NCI-H187 (cell line): ENCODE measurements around the gene WDR43.
"Not testable (repeated sequence)": the region's sequence is repeated elsewhere in the genome, so short reads cannot be mapped to it uniquely, and the experiment has no call there.

ENCODE experiments used
- DNase-seq, 2 experiments: peaks; one replicate each; lab custom pipeline; 2025; lab: John Stamatoyannopoulos, UW

The WDR43 gene

DNA sequence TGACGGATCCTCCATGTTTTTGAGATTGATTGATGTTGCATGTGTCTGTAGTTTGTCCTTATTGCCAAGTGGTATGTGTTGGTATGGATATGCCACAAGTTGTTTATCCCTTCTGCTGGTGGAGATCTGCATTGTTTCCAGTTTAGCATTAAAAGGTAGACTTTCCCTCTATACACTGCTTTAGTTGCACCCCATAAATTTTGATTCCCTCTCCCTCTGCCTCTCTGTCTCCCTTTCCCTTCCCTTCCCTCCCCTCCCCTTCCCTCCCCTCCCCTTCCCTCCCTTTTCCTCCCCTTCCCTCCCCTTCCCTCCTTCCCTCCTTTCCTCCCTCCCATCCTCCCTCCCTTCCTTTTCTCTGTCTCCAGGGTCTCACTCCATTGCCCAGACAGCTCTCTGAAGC, 68.0 kb downstream of the WDR43 start:
- DNase-seq = no peak

DNA sequence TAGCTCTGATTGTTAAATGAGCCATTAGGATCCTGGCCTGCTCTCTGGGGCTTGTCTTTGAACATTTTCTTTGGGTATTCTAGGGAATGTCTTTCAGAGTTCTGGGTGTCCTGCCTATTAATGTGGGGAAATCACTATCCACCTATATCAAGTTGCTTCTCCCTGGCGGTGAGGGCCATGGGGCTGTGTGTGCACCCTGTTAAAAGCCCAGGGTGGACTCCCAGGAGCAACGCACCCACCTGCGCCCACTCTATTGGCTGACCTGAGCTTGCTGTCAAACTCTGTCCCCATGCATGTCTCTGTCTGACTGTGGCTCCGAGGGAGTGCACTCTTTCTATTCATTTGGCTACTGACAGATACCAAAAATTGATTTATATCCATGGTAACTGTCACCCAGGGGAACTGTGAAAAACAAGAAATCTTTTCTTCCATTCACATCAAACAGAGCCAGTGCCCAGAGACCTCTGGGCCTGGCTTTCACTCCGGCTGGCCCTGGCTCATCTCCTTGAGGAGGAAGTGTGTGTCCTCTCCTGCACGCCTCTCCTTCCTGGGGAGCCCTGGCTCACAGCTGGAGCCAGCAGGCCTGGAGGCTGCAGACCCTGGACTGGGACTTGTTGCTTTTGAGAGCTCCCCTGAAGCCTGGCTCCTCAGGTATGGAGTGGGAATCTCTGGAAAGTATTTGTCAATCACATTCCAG, 76.1 kb downstream of the WDR43 start:
- DNase-seq = no peak

GRCh38 chr2:28972778-28973335, 78.4 kb downstream of the WDR43 start:
- DNase-seq = no peak

DNA sequence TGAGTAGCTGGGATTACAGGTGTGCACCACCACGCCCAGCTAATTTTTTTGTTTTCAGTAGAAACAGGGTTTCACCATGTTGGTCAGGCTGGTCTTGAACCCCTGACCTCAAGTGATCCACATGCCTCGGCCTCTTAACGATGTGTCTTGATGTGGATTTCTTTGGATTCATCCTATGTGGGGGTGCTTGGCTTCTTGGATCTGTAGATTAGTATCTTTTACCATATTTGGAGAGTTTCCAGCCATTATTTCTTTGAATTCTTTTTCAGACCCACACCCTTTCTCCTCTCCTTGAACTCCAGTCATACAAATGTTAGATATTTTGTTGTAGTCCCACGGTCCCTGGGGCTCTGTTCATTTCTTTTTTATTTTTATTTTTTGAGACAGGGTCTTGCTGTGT, 79.8 kb downstream of the WDR43 start:
- DNase-seq = no peak

GRCh38 chr2:28975671-28976070, 81.2 kb downstream of the WDR43 start:
- DNase-seq = no peak

GRCh38 chr2:28976584-28976983, 82.1 kb downstream of the WDR43 start:
- no peak for DNase-seq

DNA sequence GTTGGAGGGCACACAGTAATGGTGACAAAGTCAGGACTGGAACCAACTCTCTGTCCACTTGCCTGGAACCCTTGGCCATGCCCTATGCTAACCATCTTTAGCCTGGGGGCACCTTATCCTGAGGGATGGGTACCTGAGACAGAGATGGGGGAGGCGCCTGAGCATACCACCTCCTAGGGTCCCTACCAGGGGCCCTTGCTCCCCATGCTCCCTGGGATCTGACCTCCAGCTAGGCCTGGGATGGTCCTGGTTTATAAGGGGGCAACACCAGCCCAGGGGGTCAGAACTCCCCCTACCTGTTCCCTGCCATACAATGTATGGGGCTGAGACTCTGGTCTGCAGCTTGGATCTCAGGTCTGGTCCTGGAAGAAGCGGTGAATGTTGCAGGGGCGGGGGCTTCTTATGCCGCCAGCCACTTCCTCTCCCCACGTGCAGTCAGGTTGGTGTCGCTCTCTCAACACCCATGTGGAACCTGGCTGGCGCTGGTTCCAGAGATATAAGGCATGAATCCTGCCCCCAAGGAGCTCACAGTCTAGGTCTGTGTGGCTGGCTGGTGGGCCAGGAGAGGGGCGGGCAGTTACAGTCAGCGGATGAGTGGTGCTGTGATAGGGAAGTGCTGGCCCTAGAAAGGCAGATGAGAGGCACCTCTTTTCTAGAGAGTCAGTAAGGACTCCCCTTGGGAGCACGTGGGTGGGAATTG, 82.9 kb downstream of the WDR43 start:
- no peak for DNase-seq

DNA sequence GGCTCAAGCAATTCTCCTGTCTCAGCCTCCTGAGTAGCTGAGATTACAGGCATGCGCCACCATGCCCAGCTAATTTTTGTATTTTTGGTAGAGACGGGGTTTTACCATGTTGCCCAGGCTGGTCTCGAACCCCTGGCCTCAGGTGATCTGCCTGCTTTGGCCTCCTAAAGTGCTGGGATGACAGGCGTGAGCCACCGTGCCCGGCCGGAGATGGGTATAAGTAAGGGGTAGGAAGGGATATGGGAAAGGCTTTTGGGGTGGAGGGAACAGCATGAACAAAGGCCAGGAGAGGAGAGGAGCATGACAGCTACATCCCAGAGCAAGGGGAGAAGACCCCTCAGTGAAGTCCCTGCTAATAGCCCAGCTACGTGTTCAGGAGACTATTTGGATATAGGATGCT, 83.5 kb downstream of the WDR43 start:
- DNase-seq = not testable (repeated sequence)

DNA sequence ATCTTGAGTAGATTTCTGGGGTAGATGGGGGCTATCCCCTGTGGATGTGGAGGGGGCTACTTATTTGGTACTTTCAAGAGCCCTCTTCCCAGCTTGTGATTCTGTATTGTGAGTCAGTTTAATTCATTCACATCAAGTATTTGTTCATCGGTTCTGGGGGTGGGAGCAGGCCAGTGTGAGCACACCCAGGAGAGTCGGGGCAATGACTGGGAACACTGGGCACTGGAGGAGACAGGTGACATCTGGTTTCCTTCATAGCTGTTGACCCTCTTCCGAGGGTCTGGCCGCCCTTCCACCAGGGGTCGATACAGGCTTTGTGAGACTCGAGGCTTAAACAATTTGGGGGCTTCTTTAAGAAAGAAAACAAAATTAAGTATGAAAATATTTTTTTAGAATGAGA, 84.1 kb downstream of the WDR43 start:
- no peak for DNase-seq

DNA sequence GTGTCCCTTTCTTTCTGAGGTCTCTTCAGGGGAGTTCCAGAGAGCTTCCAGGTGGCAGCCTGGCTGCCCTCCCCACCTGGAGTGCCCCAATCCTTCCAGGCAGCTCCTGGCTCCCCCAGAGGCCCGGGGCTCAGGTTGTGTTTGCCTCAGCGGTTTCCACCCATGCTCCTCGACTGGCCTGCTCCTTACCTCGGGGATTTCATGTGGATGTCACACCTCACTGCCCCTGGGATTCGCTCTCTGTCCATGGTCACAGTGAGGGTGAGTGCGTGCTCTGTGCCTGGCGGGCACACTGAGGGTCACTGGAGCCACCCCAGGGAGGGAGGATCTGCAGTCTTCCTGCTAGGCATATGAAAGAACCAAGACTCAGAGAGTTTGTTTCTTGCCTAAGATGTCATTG, 84.6 kb downstream of the WDR43 start:
- no peak for DNase-seq

DNA sequence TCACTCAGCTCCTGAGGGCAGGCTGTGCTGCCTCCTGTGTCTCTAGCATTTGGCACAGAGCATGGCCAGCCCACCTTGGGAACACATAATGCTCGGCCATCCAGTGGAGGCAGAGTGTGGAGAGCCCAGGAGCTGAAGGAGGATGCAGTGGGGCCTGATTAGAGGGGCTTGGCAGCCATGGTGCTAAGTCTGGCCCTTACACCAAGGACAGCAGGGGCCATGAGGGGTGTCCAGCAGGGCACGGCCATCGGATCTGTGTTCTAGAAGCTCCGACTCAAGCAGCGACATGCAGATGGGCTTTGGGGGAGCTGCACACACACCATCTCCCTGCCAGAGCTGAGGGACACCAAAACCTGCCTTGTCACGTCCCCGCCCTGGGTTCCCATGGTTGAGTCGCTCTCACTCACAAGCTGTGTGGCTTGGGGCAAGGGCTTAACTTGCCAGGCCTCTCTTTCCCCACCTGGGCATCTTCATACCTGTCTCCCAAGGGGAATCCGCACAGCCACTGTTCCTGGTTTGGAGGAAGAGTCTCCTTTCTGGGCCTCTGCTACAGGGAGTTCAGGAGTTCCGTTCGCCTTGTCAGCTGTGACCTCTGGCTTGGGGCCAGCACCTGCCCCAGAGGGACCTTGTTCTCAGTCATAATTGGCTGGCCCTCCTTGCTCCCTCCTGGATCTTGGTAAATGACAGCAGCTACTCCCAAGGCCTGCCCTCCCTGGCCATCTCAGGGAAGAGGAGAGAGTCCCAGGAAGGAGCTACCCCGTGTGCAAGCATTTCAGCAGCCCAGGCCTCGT, 85.3 kb downstream of the WDR43 start:
- DNase-seq = no peak

DNA sequence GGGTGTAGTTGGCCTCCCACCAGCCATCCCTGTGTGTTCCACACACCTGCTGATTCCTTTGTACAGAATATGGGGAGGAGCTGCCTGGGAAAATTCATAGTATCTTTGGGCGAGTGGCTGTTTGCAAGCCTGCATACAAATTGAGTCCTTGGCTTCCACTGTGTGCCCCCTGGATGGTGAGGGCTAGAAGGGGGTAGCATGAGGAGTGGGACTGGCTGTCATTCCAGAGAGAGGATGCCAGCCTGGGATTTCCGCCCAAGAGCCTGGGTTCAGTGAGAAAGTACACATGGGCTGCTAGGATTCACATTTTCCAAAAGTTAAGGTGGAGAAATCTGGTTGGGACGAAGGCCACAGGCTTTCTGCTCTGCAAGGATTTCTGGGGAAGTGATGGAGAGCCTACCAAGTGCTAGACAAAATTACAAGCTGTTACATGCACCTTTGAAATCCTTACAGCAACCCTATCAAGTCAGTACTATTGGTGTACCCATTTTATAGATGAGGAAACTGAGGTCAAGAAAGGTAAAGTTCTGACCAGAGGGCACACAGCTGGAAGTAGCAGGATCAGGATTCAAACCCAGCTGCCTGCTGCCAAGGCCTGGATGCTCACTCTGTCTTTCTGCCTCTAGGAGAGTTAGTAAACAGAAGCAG, 86.0 kb downstream of the WDR43 start:
- DNase-seq = no peak

DNA sequence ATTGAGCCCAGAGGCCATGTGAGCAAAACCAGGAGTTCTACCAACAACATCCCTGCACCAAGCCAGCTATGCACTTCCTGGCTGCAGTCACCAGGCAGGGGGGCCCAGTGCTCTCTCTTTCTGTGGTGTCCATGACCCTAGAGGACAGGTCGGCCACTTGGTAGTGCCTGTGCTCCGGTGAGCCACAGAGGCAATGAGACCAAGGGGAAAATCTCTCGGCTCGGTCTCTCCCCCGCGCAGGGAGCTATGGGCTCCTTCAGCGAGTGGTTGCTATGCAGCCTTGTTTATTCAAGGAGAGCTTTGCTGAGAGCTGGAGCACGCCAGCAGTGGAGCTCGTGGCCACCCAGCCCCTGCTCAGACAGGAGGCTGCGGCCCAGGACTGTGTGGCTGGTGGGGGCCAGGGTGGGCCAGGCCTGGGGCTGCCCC, 86.6 kb downstream of the WDR43 start, which contains the start of gene TOGARAM2:
Gene TOGARAM2 (plus strand): TSS at position 283 of the 426 bp plus-strand sequence. CDS start 13,537 bp downstream, outside the sequence.
- DNase-seq = no peak

GRCh38 chr2:28981620-28982376, 87.3 kb downstream of the WDR43 start:
- no peak for DNase-seq

DNA sequence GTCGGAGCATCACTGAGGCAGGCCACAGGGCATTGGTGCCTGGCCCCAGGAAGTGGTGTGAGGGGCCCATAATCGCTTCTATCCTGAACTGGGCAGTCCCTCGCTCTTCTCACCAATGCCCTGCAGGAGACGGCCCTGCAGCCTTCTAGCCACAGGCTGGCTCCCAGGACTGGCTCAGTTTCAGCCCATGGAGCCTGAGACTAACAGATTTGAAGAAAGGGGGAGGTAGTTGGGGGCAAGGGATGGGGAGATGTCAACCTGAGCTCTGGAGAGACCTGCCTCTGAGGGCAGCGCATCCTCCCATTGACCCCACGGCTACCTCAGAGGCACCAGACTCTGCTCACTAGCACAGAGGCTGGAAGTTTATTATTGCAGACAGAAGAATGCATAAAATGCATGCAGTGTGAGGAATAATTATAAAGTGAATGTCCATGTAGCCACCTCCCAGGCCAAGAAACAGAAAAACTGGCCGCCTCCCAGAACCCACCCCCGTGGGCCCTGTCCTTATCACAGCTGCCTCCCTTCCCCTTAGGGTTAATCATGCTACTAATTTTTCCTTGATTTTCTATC, 88.0 kb downstream of the WDR43 start:
- DNase-seq = no peak

DNA sequence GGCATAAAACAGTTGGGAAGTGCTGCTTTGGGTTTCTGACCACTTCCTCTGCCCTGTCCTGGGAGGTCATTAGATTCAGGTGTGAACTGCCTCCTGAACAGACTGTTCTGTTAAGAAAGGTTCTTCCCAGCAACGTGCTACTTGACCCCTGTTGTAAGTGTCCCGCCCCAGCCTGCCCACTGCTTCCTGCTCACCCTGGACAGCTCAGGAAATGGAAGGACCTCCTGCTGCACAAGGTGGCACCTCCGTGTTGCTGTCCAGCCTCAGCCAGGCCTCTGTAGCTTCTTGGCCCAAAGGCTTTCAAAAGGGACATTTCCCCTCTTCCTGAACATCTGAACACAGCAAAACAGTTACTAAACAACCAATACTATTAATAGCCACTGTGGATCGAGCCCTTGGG, 92.0 kb downstream of the WDR43 start:
- no peak for DNase-seq

GRCh38 chr2:28989973-28990372, 95.5 kb downstream of the WDR43 start:
- DNase-seq = no peak

DNA sequence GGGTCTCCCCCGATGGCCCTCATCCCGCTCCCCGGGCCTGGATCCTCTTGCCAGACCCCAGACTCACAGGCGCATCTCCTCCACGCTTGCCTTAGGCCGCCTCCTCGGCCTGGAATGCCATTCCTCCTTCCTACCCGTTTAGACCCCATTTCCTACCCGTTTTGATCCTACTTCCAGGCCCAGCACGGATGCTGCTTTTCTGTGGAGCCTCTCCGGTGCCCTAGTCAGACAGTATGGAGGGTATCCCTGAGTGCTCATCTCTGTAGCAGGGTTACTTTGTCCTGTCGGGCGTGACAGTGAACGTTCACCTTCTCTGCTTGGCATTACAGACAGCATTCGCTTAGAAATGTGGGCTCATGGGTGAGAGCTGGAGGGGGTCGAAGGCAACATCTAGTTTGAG, 96.0 kb downstream of the WDR43 start:
- no peak for DNase-seq

GRCh38 chr2:28991021-28991420, 96.6 kb downstream of the WDR43 start:
- DNase-seq = no peak

- DNase-seq = no peak
Observed at GRCh38 chr2:28991460-28991859, 97.0 kb downstream of the WDR43 start.
